ENCODE data around the gene ZNF644. TPM values are rescaled to one million over a fixed set of nuclear protein-coding genes. Genes with fewer than 3 reads are reported as not detected.

ZNF644 gene
- total RNA-seq, 4 donors from 2014 or later = 59.9 to 106 (median 71.3) TPM

DNA sequence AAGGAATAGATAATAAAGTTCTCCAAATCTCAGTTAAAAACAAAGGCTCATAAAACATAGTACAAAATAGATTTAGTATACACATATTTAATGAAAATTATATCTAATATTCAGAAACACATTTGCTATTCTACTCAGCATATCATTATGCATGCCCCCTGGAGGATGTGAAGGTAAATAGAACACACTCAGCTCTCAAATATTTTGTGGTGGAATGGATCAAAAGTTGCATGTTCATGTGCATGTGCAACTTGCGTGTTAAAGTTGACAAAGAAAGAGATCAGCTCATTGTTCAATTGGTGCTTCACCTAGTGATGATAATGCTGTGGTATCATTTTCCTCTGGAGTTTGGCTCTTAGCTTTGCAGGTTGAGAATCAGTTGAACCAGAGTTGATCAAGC, 4.9 kb upstream of the ZNF644 start:
- TF ChIP-seq, protein P1, sequence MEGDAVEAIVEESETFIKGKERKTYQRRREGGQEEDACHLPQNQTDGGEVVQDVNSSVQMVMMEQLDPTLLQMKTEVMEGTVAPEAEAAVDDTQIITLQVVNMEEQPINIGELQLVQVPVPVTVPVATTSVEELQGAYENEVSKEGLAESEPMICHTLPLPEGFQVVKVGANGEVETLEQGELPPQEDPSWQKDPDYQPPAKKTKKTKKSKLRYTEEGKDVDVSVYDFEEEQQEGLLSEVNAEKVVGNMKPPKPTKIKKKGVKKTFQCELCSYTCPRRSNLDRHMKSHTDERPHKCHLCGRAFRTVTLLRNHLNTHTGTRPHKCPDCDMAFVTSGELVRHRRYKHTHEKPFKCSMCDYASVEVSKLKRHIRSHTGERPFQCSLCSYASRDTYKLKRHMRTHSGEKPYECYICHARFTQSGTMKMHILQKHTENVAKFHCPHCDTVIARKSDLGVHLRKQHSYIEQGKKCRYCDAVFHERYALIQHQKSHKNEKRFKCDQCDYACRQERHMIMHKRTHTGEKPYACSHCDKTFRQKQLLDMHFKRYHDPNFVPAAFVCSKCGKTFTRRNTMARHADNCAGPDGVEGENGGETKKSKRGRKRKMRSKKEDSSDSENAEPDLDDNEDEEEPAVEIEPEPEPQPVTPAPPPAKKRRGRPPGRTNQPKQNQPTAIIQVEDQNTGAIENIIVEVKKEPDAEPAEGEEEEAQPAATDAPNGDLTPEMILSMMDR (IDR thresholded peaks at IDR 0.05; ENCODE audit: low read depth) = no peak

DNA sequence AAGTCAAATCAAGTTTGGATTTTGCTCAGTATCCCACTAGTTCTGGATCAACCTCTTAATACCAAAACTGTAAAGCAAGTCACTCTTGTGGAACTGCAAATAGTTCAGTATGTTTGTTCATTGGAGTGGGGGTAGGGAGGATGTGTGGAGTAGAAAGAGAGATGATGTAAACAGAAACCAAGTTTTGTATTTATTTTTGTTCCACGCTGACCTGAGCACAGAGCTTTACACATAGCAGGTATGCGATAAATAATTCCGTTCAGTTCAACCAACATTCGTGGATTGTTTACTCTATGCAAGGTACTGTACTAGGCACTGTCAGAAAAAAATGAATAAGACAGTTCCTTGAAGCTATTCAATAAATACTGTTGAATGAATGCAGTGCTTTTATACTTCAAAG, 4.5 kb upstream of the ZNF644 start:
- TF ChIP-seq, protein P1 (IDR thresholded peaks at IDR 0.05; ENCODE audit: low read depth) = no peak

DNA sequence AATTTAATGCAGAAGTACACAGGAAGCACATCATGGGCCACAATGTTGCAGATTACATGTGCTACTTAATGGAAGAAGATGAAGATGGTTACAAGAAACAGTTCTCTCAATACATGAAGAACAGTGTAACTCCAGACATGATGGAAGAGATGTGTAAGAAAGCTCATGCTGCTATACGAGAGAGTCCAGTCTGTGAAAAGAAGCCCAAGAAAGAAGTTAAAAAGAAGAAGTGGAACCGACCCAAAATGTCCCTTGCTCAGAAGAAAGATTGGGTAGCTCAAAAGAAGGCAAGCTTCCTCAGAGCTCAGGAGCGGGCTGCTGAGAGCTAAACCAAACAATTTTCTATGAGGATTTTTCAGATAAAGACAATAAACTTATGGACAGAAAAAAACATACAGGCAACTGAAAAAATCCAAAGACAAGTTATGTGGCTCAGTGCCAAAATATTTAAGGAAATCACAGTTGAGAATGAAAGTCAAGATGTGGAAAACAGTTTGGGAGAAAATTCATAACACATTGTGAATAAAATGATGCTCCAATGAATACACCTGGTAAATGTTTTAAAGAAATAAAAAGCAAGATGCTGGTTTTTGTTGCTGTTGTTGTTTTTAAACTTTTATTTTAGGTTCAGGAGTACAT, 2.8 kb upstream of the ZNF644 start:
- TF ChIP-seq, protein P1 (IDR thresholded peaks at IDR 0.05; ENCODE audit: low read depth) = no peak

DNA sequence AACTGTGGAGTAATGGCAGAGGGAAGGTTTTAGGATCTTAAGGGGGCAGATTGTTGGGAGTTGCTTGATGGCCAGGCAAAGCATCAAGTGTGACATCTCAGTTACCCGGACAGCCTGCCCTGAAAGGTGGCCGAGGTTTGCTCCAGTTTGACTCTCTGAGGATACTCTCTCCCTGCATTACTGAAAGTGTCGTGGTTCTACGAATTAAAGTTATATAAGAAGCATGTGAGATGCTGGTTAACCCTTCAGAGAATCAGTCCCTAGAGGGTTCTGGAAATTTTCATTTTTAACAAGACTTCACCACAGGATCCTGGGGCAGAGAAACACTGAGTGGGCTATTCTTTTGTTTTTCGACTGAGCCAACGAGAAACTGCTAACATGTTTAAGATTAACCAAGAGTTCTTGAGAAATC, 689 bp upstream of the ZNF644 start:
- TF ChIP-seq, protein P1 (IDR thresholded peaks at IDR 0.05; ENCODE audit: low read depth) = no peak

DNA sequence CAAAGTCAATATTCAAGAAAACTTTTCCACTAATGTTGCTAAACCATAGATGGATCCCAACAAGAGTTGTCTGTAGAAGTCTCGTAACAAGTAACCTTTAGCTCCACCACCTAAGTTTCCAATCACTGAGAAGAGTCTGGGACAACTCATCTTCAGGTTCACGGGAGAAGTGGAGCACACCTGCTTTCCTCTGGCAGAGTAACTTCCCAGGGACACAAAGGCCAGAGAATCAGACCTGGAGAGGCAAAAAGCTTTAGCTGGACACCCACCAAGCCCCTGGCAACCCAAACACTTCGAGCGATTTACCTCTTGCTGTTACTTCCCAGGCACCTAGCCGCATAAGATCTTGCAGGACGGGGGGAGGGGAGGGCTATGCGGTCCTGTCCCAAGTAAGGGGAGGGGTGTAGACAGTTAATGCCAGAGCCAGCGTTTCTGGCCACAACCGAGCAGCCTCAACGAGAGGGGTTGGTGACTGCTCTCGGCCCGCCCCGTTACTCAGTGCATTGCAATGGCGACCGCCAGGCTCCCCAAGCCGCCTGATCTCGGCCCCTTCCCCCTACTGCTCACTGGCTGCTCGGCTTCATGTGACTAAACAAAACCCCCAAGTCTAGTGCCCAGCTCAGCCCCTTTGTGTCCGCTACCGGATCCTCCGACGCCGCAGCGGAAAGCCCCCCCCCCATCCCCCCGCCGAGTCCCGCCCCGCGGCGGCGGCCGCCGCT, 709 bp downstream of the ZNF644 start:
- TF ChIP-seq, protein P1 (IDR thresholded peaks at IDR 0.05; ENCODE audit: low read depth) = no peak

DNA sequence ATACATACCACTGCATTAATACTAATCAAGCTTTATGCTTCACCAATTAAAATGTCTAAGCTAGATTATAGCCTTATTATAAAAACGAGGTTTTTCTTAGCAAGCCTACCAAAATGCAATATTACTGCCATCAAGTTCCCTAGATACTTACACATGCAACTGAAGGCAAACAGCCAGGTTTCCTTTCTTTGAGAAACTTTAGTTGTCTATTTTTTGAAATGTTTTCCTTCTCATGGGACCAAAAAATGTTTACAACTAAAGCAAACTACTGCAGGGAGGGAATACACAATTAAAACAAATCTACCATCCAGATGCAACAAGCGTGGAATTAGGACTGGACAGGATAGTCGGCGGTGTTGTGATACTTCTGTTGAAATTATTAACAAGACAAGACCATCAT, 1.3 kb downstream of the ZNF644 start:
- TF ChIP-seq, protein P1 (IDR thresholded peaks at IDR 0.05; ENCODE audit: low read depth) = no peak

DNA sequence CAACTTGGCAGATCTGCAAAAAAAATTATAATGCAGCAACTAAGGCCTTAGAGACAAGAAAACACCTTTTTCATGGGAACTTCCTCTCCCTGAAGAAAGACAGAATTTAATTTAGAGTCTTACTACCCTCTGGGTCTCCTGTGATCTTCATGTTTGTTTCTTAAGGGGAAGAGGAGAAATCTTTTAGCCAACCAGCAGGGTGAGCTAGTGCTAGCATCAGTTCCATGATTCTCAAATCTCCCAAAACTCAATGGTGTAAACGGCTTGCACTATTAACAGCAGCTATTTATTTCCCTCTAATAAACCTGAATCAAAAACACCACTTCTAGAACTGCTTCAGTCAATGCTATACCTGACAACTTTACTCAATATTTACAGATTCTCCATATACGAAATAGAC, 3.8 kb downstream of the ZNF644 start:
- TF ChIP-seq, protein P1 (IDR thresholded peaks at IDR 0.05; ENCODE audit: low read depth) = no peak
